Measurements from ENCODE around the gene C14orf132.

Gene C14orf132

DNA sequence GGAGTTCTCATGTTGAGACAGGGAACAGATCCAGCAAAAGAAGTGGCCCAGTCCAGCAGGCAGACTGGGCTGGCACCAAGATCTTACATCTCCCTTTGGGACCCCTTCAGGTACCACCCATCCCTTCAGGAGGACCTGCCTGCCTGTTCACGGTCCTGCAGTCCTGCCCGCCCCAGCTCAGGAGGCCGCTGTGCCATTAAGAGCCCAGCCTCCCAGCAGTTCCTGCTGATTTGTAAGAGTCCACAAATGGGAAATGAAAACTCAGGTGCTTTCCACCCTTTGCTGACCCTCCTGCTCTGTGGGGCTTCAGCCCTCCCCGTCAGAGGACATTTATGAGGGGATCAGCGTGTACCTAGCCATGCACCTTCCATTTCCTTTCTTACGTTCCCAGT is 39.5 kb downstream of the C14orf132 start:
- TF ChIP-seq, protein P1, sequence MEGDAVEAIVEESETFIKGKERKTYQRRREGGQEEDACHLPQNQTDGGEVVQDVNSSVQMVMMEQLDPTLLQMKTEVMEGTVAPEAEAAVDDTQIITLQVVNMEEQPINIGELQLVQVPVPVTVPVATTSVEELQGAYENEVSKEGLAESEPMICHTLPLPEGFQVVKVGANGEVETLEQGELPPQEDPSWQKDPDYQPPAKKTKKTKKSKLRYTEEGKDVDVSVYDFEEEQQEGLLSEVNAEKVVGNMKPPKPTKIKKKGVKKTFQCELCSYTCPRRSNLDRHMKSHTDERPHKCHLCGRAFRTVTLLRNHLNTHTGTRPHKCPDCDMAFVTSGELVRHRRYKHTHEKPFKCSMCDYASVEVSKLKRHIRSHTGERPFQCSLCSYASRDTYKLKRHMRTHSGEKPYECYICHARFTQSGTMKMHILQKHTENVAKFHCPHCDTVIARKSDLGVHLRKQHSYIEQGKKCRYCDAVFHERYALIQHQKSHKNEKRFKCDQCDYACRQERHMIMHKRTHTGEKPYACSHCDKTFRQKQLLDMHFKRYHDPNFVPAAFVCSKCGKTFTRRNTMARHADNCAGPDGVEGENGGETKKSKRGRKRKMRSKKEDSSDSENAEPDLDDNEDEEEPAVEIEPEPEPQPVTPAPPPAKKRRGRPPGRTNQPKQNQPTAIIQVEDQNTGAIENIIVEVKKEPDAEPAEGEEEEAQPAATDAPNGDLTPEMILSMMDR (IDR thresholded peaks at IDR 0.05) = no peak

DNA sequence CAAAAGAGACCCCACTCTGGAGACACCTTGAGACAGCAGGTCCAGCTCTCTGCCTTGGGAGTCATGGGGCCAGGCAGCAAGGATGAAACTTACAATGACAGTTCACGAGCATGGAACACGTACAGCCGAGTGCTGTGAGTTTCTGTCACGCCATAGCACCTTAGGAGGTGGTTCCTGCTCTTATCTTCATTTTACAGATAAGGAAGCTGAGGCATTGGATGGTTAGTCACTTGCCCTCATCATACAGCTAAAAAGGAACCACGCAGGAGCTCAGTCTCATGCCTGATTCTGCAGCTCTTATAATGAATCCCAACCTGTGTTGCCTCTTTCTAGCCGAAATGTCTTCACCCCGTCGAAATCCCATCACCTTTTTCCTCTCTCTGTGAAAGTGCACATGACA is 39.9 kb downstream of the C14orf132 start:
- TF ChIP-seq, protein P1 (IDR thresholded peaks at IDR 0.05) = no peak

DNA sequence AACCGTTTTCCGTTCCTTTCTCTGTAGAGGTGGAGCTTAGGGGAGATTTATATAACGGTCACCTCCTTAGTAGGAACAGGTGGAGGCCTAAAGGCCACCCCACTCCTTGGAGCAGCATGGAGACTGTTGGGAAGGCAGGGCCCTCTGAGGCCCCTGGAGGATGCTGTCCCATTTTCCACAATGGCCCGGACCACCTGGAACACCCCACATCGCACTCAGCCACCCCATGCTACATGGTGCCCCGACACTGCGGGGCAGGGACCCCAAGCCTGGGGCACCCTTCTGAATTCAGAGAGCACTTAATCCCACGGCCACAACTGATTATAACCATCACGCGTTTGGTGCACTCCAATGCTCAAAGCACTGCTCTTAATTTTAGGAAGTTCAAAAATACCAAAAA is 41.4 kb downstream of the C14orf132 start:
- TF ChIP-seq, protein P1 (IDR thresholded peaks at IDR 0.05) = no peak

DNA sequence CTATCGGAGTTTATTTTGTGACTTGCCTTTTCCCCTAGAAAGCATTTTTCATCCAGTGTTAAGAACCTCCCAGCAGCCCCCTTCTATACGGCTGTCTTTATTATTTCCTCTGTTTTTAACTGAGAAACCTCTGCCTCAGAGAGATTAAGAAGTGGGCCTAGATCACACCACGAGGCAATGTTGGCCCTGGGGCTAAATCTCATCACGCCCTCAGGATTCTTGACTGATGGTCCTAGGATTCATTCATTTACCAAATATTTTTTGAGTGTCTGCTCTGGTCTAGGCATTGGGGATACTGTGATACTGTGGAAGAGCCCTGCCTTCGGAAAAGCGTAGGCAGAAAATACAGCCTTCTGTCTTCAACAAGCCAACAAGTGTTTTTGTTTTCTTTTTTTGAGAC is 42.1 kb downstream of the C14orf132 start:
- TF ChIP-seq, protein P1 (IDR thresholded peaks at IDR 0.05) = no peak

DNA sequence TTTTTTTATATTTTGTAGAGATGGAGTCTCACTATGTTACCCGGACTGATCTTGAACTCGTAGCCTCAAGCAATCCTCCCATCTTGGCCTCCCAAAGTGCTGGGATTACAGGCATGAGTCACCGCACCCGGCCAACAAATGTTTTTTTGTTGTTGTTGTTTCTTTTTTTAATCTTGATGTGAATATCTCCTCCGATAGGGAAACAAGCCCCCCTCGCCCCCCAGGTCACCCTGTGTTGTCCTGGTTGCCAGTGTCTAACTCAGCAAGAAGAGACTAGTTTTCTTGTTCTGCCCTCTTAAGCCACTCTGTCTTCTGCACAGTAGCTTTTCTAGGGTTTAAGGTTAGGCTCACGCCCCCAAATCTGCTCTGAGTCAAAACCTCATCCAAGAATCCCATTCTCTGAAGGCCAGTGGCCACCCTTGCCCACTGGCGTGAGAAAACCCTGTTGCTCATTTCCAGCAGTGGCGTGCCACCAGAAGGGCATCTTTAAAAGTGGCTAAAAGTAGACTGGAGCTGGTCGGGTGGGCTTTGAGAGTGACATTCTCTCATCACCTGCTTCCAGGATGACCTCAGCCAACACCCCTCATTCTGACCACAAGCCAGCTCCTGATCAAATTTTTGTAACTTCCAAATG is 42.7 kb downstream of the C14orf132 start:
- TF ChIP-seq, protein P1 (IDR thresholded peaks at IDR 0.05) = no peak

DNA sequence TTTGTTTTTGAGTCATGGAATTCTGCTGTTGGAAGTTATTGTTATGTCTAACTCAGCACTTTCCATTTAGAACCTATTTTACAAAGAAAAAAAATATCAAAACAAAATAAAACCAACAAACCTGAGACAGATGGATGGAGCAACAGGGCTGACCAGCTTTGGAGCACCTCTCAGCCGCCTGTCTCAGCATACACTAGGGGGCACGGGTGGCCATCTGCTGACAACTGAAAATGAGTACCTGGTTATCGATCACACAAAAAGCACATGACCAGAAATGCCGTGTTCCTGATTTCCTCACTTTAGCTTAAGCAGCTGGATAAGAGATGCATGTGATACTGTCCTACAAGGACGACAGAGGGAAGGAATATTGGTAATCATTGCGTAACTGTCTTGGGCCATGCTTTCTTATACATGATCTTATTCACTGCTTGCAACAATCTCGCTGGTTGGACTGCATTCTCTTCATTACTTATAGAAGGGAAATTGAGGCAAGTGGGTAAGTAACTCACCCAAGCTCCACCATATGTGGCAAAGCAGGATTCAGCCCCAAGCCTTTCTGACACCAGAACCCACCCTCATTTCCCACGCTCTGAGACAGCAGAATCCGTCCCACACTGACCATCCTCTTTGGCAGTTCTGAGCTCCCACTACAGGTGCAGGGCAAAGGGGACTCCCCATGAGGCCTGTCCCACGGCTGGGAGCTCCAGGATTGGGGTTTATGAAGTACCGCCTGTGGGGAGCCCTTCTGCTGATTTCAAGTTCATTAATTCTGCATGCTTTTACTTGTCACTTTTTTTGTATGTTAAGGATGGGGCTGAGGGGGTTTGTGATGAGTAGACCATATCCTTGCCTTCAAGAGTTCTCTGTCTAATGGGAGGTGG is 43.5 kb downstream of the C14orf132 start:
- TF ChIP-seq, protein P1 (IDR thresholded peaks at IDR 0.05) = no peak

DNA sequence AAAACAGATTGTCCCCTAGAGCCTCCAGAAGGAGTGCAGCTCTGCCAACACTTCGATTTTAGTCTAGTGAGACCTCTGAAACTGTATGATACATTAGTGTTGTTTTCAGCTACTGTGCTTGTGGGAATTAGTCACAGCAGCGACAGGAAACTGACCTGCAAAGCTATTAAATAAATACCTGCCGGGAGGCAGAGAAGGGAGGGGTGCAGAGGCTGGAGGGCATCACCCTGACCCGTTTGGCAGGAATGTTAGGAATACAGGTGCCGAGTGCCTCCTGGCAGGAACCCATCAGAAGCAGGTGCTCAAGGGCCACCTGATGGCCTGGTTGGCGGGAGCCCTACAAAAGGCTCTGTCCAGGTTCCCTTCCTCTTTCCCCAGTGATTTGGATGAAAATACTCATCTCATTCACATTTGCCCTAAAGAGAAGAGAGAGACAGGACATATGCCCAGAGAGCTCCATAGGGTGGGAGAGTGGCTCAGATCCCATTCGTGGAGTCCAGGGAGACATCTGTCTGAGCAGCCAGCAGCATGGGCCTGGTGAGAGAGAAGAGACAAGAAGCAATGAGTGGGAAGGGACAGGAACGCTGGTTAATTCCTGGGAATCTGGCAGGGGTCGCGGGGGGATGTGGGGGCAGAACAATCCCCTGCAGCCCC is 44.6 kb downstream of the C14orf132 start:
- TF ChIP-seq, protein P1 (IDR thresholded peaks at IDR 0.05) = no peak

Data from LNCAP (cell line).